SH-SY5Y (cell line): Measurements from ENCODE around the gene MMS19.

Source experiments
- GATA2 ChIP-seq: IDR thresholded peaks from 2 replicates; pipeline ENCODE4 v1.6.1; 2011; ENCODE audit warnings: mild to moderate bottlenecking, low read depth, low read length
- GATA3 ChIP-seq: IDR thresholded peaks from 2 replicates; pipeline ENCODE4 v1.6.1; 2011; ENCODE audit warnings: low read depth, mild to moderate bottlenecking, low read length, moderate library complexity

DNA sequence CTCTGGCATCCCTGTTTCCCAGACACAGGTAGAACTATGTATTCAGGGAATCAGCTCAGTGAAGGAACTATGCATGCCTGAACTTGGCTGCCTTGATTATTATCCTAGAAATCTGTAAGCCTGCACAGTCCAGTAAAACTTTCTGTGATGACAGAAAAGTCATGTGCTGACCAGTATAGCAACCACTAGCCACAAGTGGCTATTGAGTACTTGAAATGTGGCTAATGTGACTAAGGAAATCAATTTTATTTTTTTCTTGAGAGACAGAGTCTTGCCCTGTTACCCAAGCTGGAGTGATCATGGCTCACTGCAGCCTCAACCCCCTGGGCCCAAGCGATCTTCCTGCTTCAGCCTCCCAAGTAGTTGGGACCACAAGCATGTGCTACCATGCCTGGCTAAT lies 55.9 kb downstream of the MMS19 start:
- TF ChIP-seq GATA2 = no peak
- no peak for TF ChIP-seq GATA3
